Measurements from ENCODE around the gene FAM81A. TPM values are rescaled to one million over a fixed set of nuclear protein-coding genes. Genes with fewer than 3 reads are reported as not detected.
"Not testable (repeated sequence)": the region's sequence is repeated elsewhere in the genome, so short reads cannot be mapped to it uniquely, and the experiment has no call there.

FAM81A gene
- total RNA-seq, 1 donor from 2014 or later = 2.9 TPM

GRCh38 chr15:59396679-59397078 is 41.3 kb upstream of the FAM81A start:
- Histone ChIP-seq H3K36me3 (no peaks in the 10 kb centered on the region), H3K27me3 (ENCODE audit: low read depth) (no peaks in the 10 kb centered on the region), H3K4me3 (no peak overlapping the region), H3K9me3 (replicated peaks) (no peaks in the 10 kb centered on the region), H3K4me1 (peaks cover 10% of the 10 kb centered on the region), H3K27ac (replicated peaks) (no peak overlapping the region)
- no peak for TF ChIP-seq CTCF (IDR thresholded peaks at IDR 0.05; ENCODE audit: borderline replicate concordance)
- intact Hi-C loops (cut with micrococcal nuclease) = no loop called here
- no peak for DNase-seq

GRCh38 chr15:59398220-59398619 is 39.8 kb upstream of the FAM81A start:
- intact Hi-C loops (cut with micrococcal nuclease) = no loop called here
- TF ChIP-seq CTCF (IDR thresholded peaks at IDR 0.05; ENCODE audit: borderline replicate concordance) = no peak
- no peak for DNase-seq
- Histone ChIP-seq H3K36me3 (no peaks in the 10 kb centered on the region), H3K4me1 (peaks cover 10% of the 10 kb centered on the region), H3K27ac (replicated peaks) (peak overlapping the region; percentile 43), H3K9me3 (replicated peaks) (no peaks in the 10 kb centered on the region), H3K4me3 (no peak overlapping the region), H3K27me3 (ENCODE audit: low read depth) (no peaks in the 10 kb centered on the region)

GRCh38 chr15:59399465-59400102 is 38.4 kb upstream of the FAM81A start:
- Histone ChIP-seq H3K4me3 (no peak overlapping the region), H3K27me3 (ENCODE audit: low read depth) (no peaks in the 10 kb centered on the region), H3K9me3 (replicated peaks) (no peaks in the 10 kb centered on the region), H3K36me3 (no peaks in the 10 kb centered on the region), H3K4me1 (peaks cover 10% of the 10 kb centered on the region), H3K27ac (replicated peaks) (no peak overlapping the region)
- intact Hi-C loops (cut with micrococcal nuclease) = no loop called here
- no peak for DNase-seq
- TF ChIP-seq CTCF (IDR thresholded peaks at IDR 0.05; ENCODE audit: borderline replicate concordance) = no peak

GRCh38 chr15:59400103-59400813 is 37.7 kb upstream of the FAM81A start:
- intact Hi-C loops (cut with micrococcal nuclease) = no loop called here
- H3K4me3 ChIP-seq = no peak overlapping the region
- no peak for TF ChIP-seq CTCF (IDR thresholded peaks at IDR 0.05; ENCODE audit: borderline replicate concordance)
- no peak for DNase-seq
- H3K27ac ChIP-seq (replicated peaks) = no peak overlapping the region
- H3K27me3 ChIP-seq (ENCODE audit: low read depth) = no peaks in the 10 kb centered on the region
- H3K36me3 ChIP-seq = no peaks in the 10 kb centered on the region
- H3K4me1 ChIP-seq = peaks cover 10% of the 10 kb centered on the region
- H3K9me3 ChIP-seq (replicated peaks) = no peaks in the 10 kb centered on the region

- not testable (repeated sequence) for H3K36me3 ChIP-seq, DNase-seq
These were observed 36.7 kb upstream of the FAM81A start for GRCh38 chr15:59401051-59401823.

More at GRCh38 chr15:59401051-59401823, 36.7 kb upstream of the FAM81A start:
- H3K9me3 ChIP-seq (replicated peaks); H3K4me1 ChIP-seq; H3K27ac ChIP-seq (replicated peaks); H3K27me3 ChIP-seq (ENCODE audit: low read depth); intact Hi-C loops (cut with micrococcal nuclease); H3K4me3 ChIP-seq: not testable (repeated sequence)

Measured in left ventricle myocardium inferior (tissue), 1 donor.